ENCODE measurements around the gene IGF1R. TPM values are rescaled to one million over a fixed set of nuclear protein-coding genes. Genes with fewer than 3 reads are reported as not detected.

IGF1R gene
- total and polyA plus RNA-seq, 2 of the 13 experiments (the other 11 are each of a cell fraction or from before 2014, with no cell fraction given), result 15.9 to 18.4 TPM

DNA sequence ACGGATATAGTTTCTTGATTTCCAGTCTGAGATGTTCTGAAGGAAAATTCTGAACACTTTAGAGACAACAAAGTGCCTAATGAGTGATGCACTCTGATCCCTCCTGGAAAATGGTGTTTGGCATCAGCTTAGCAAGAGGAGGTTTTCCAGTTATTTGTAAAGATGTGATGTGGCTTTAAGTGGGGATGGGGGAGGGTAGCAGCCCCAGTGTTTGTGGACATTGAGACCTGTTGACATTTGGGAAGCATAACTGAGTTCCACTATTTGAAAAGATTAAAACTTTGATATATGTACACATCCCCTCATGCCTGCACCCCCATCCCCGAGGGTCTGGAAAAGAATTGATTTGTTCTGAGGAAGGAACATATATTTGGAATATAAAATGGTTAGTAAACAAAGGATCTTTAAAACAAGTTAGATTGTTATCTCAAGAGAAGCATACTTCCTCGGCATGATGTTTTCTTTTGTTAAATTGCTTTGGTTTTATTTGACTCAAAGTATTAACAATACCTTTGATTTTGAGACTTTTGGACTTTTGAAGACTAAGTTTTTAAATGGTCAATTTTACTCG is 6.5 kb downstream of the IGF1R start (continued):
- TF ChIP-seq, protein P1, sequence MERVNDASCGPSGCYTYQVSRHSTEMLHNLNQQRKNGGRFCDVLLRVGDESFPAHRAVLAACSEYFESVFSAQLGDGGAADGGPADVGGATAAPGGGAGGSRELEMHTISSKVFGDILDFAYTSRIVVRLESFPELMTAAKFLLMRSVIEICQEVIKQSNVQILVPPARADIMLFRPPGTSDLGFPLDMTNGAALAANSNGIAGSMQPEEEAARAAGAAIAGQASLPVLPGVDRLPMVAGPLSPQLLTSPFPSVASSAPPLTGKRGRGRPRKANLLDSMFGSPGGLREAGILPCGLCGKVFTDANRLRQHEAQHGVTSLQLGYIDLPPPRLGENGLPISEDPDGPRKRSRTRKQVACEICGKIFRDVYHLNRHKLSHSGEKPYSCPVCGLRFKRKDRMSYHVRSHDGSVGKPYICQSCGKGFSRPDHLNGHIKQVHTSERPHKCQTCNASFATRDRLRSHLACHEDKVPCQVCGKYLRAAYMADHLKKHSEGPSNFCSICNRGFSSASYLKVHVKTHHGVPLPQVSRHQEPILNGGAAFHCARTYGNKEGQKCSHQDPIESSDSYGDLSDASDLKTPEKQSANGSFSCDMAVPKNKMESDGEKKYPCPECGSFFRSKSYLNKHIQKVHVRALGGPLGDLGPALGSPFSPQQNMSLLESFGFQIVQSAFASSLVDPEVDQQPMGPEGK (CRISPR knock-in tag; IDR thresholded peaks at IDR 0.05), result peak; percentile 45; the same call in 1 of the 2 replicates
- TF ChIP-seq TBX2 (CRISPR knock-in tag; IDR thresholded peaks at IDR 0.05; ENCODE audit: borderline replicate concordance) (no peak), NCOA2 (CRISPR knock-in tag; IDR thresholded peaks at IDR 0.05) (peak; percentile 60), HMG20B (CRISPR knock-in tag; conservative IDR thresholded peaks at IDR 0.05) (peak; percentile 72), ZNF329 (CRISPR knock-in tag; IDR thresholded peaks at IDR 0.05; ENCODE audit: low read depth) (no peak), RCOR2 (CRISPR knock-in tag; IDR thresholded peaks at IDR 0.05) (0 out of 2 replicates have a peak, but pooled peaks have one; percentile 46), FOXP1 (IDR thresholded peaks at IDR 0.05) (no peak), FOXP1 (CRISPR knock-in tag; IDR thresholded peaks at IDR 0.05) (peak; percentile 79; the same call in 1 of the 2 replicates), TEAD3 (CRISPR knock-in tag; optimal IDR thresholded peaks at IDR 0.05; ENCODE audit: borderline replicate concordance) (peak; percentile 51), ZSCAN20 (CRISPR knock-in tag; IDR thresholded peaks at IDR 0.05; ENCODE audit: borderline replicate concordance) (no peak), SALL1 (CRISPR knock-in tag; IDR thresholded peaks at IDR 0.05) (peak; percentile 76; the same call in 1 of the 2 replicates), RBFOX2 (IDR thresholded peaks at IDR 0.05; ENCODE audit: low read depth, low read length) (no peak), SOX5 (CRISPR knock-in tag; IDR thresholded peaks at IDR 0.05; ENCODE audit: borderline replicate concordance) (peak; percentile 68; the same call in 1 of the 2 replicates), PITX1 (CRISPR knock-in tag; IDR thresholded peaks at IDR 0.05) (peak; percentile 69; the same call in 1 of the 2 replicates)
- TF ChIP-seq, protein P2, sequence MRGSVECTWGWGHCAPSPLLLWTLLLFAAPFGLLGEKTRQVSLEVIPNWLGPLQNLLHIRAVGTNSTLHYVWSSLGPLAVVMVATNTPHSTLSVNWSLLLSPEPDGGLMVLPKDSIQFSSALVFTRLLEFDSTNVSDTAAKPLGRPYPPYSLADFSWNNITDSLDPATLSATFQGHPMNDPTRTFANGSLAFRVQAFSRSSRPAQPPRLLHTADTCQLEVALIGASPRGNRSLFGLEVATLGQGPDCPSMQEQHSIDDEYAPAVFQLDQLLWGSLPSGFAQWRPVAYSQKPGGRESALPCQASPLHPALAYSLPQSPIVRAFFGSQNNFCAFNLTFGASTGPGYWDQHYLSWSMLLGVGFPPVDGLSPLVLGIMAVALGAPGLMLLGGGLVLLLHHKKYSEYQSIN (CRISPR knock-in tag; IDR thresholded peaks at IDR 0.05; ENCODE audit: borderline replicate concordance), result no peak
- TF ChIP-seq, protein P3, sequence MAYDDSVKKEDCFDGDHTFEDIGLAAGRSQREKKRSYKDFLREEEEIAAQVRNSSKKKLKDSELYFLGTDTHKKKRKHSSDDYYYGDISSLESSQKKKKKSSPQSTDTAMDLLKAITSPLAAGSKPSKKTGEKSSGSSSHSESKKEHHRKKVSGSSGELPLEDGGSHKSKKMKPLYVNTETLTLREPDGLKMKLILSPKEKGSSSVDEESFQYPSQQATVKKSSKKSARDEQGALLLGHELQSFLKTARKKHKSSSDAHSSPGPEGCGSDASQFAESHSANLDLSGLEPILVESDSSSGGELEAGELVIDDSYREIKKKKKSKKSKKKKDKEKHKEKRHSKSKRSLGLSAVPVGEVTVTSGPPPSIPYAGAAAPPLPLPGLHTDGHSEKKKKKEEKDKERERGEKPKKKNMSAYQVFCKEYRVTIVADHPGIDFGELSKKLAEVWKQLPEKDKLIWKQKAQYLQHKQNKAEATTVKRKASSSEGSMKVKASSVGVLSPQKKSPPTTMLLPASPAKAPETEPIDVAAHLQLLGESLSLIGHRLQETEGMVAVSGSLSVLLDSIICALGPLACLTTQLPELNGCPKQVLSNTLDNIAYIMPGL (CRISPR knock-in tag; IDR thresholded peaks at IDR 0.05; ENCODE audit: borderline replicate concordance in 1 of 2, low read depth in 1 of 2), result 0 out of 4 replicates have a peak, but pooled peaks of 1 of the 2 experiments have one; percentile 29
- TF ChIP-seq, protein P4, sequence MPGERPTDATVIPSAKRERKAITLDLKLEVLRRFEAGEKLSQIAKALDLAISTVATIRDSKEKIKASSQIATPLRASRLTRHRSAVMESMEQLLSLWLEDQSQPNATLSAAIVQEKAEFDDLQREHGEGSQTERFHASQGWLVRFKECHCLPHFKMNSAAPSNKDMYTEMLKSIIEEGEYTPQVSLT (CRISPR knock-in tag; IDR thresholded peaks at IDR 0.05; ENCODE audit: borderline replicate concordance, low read depth), result no peak
- TF ChIP-seq, protein P5, sequence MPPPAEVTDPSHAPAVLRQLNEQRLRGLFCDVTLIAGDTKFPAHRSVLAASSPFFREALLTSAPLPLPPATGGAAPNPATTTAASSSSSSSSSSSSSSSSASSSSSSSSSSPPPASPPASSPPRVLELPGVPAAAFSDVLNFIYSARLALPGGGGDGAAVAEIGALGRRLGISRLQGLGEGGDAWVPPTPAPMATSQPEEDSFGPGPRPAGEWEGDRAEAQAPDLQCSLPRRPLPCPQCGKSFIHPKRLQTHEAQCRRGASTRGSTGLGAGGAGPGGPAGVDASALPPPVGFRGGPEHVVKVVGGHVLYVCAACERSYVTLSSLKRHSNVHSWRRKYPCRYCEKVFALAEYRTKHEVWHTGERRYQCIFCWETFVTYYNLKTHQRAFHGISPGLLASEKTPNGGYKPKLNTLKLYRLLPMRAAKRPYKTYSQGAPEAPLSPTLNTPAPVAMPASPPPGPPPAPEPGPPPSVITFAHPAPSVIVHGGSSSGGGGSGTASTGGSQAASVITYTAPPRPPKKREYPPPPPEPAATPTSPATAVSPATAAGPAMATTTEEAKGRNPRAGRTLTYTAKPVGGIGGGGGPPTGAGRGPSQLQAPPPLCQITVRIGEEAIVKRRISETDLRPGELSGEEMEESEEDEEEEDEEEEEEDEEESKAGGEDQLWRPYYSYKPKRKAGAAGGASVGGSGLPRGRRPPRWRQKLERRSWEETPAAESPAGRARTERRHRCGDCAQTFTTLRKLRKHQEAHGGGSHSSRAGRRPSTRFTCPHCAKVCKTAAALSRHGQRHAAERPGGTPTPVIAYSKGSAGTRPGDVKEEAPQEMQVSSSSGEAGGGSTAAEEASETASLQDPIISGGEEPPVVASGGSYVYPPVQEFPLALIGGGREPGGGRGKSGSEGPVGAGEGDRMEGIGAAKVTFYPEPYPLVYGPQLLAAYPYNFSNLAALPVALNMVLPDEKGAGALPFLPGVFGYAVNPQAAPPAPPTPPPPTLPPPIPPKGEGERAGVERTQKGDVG (CRISPR knock-in tag; IDR thresholded peaks at IDR 0.05; ENCODE audit: borderline replicate concordance), result no peak
- TF ChIP-seq, protein P6, sequence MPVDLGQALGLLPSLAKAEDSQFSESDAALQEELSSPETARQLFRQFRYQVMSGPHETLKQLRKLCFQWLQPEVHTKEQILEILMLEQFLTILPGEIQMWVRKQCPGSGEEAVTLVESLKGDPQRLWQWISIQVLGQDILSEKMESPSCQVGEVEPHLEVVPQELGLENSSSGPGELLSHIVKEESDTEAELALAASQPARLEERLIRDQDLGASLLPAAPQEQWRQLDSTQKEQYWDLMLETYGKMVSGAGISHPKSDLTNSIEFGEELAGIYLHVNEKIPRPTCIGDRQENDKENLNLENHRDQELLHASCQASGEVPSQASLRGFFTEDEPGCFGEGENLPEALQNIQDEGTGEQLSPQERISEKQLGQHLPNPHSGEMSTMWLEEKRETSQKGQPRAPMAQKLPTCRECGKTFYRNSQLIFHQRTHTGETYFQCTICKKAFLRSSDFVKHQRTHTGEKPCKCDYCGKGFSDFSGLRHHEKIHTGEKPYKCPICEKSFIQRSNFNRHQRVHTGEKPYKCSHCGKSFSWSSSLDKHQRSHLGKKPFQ (CRISPR knock-in tag; IDR thresholded peaks at IDR 0.05; ENCODE audit: insufficient replicate concordance), result no peak
